ENCODE data around the gene OR2T29.
"Not testable (repeated sequence)": the region's sequence is repeated elsewhere in the genome, so short reads cannot be mapped to it uniquely, and the experiment has no call there.

Gene OR2T29

GRCh38 chr1:248592655-248593054 lies 30.1 kb upstream of the OR2T29 start:
- no peak overlapping the region for H3K4me3 ChIP-seq (ENCODE audit: low read depth, low read length)
- no peak for DNase-seq (ENCODE audit: low read depth)
- no peak for TF ChIP-seq CTCF (conservative IDR thresholded peaks at IDR 0.05; ENCODE audit: low read depth, low read length)

GRCh38 chr1:248590055-248590454 lies 27.5 kb upstream of the OR2T29 start:
- no peak for TF ChIP-seq CTCF (conservative IDR thresholded peaks at IDR 0.05; ENCODE audit: low read depth, low read length)
- no peak for DNase-seq (ENCODE audit: low read depth)
- H3K4me3 ChIP-seq (ENCODE audit: low read depth, low read length), result no peak overlapping the region

GRCh38 chr1:248589334-248589733 lies 26.8 kb upstream of the OR2T29 start:
- TF ChIP-seq CTCF (conservative IDR thresholded peaks at IDR 0.05; ENCODE audit: low read depth, low read length), result no peak
- DNase-seq (ENCODE audit: low read depth), result no peak
- no peak overlapping the region for H3K4me3 ChIP-seq (ENCODE audit: low read depth, low read length)

GRCh38 chr1:248585266-248585665 lies 22.7 kb upstream of the OR2T29 start:
- no peak for TF ChIP-seq CTCF (conservative IDR thresholded peaks at IDR 0.05; ENCODE audit: low read depth, low read length)
- H3K4me3 ChIP-seq (ENCODE audit: low read depth, low read length), result no peak overlapping the region

GRCh38 chr1:248576260-248576980 lies 13.8 kb upstream of the OR2T29 start:
- H3K4me3 ChIP-seq (ENCODE audit: low read depth, low read length), result no peak overlapping the region
- DNase-seq (ENCODE audit: low read depth), result no peak
- no peak for TF ChIP-seq CTCF (conservative IDR thresholded peaks at IDR 0.05; ENCODE audit: low read depth, low read length)

More at GRCh38 chr1:248585266-248585665, 22.7 kb upstream of the OR2T29 start:
- no peak for DNase-seq (ENCODE audit: low read depth)

GRCh38 chr1:248574657-248575056 lies 12.1 kb upstream of the OR2T29 start, which contains the start of gene OR2T34:
OR2T34 (minus strand) TSS chr1:248574757; CDS start chr1:248574757, 0 bp downstream.
- not testable (repeated sequence) for DNase-seq (ENCODE audit: low read depth); H3K4me3 ChIP-seq (ENCODE audit: low read depth, low read length)

- not testable (repeated sequence) for DNase-seq (ENCODE audit: low read depth); H3K4me3 ChIP-seq (ENCODE audit: low read depth, low read length)
Observed at GRCh38 chr1:248573856-248574255, 11.3 kb upstream of the OR2T29 start.

GRCh38 chr1:248572049-248572448 lies 9.5 kb upstream of the OR2T29 start:
- not testable (repeated sequence) for DNase-seq (ENCODE audit: low read depth); H3K4me3 ChIP-seq (ENCODE audit: low read depth, low read length)

- not testable (repeated sequence) for DNase-seq (ENCODE audit: low read depth); H3K4me3 ChIP-seq (ENCODE audit: low read depth, low read length)
Observed at GRCh38 chr1:248570811-248571210, 8.2 kb upstream of the OR2T29 start.

GRCh38 chr1:248569049-248569448 lies 6.5 kb upstream of the OR2T29 start:
- H3K4me3 ChIP-seq (ENCODE audit: low read depth, low read length); DNase-seq (ENCODE audit: low read depth): not testable (repeated sequence)

- DNase-seq (ENCODE audit: low read depth), result not testable (repeated sequence)
Observed at GRCh38 chr1:248565530-248566373, 3.2 kb upstream of the OR2T29 start.

GRCh38 chr1:248551027-248551426 lies 11.5 kb downstream of the OR2T29 start:
- not testable (repeated sequence) for DNase-seq (ENCODE audit: low read depth); H3K4me3 ChIP-seq (ENCODE audit: low read depth, low read length)

More at GRCh38 chr1:248565530-248566373, 3.2 kb upstream of the OR2T29 start:
- H3K4me3 ChIP-seq (ENCODE audit: low read depth, low read length), result not testable (repeated sequence)

All from choroid plexus epithelial cell (primary cell).